GM21619 (cell line): ENCODE measurements around the gene NDUFA3.

Source experiments
- ATAC-seq: cut with Tn5 transposase; IDR thresholded peaks from one replicate; pipeline ENCODE4 v1.9.1; 2021; ENCODE audit not compliant: unreplicated experiment

Gene NDUFA3

GRCh38 chr19:54107876-54108490 is 5.3 kb downstream of the NDUFA3 start:
- no peak for ATAC-seq

- no peak for ATAC-seq
Observed at GRCh38 chr19:54108496-54108895, 5.8 kb downstream of the NDUFA3 start.

GRCh38 chr19:54109651-54110050 is 7.0 kb downstream of the NDUFA3 start:
- no peak for ATAC-seq

GRCh38 chr19:54114340-54115108 is 11.9 kb downstream of the NDUFA3 start:
- no peak for ATAC-seq

GRCh38 chr19:54115109-54116063 is 12.7 kb downstream of the NDUFA3 start, which contains the start of the genes PRPF31 and TFPT:
PRPF31 (plus strand) TSS chr19:54115754; CDS start chr19:54118279, 2,525 bp downstream.
TFPT (minus strand) TSS chr19:54115657; CDS start chr19:54115269, 388 bp downstream.
- ATAC-seq, result peak; percentile 83

GRCh38 chr19:54121259-54121658 is 18.6 kb downstream of the NDUFA3 start:
- no peak for ATAC-seq

GRCh38 chr19:54123682-54124081 is 21.0 kb downstream of the NDUFA3 start:
- no peak for ATAC-seq

GRCh38 chr19:54124393-54124792 is 21.7 kb downstream of the NDUFA3 start:
- ATAC-seq, result no peak

GRCh38 chr19:54125713-54126112 is 23.1 kb downstream of the NDUFA3 start:
- no peak for ATAC-seq

GRCh38 chr19:54127688-54128440 is 25.2 kb downstream of the NDUFA3 start:
- no peak for ATAC-seq

GRCh38 chr19:54128441-54128725 is 25.7 kb downstream of the NDUFA3 start:
- ATAC-seq, result no peak

GRCh38 chr19:54128796-54129616 is 26.4 kb downstream of the NDUFA3 start:
- ATAC-seq, result no peak

- ATAC-seq, result no peak
Observed at GRCh38 chr19:54129617-54129996, 27.0 kb downstream of the NDUFA3 start.

- no peak for ATAC-seq
Observed at GRCh38 chr19:54133312-54133956, 30.8 kb downstream of the NDUFA3 start.

GRCh38 chr19:54133957-54134590 is 31.4 kb downstream of the NDUFA3 start:
- ATAC-seq, result no peak

- ATAC-seq, result no peak
Observed at GRCh38 chr19:54136086-54136863, 33.6 kb downstream of the NDUFA3 start.

GRCh38 chr19:54136864-54137698 is 34.4 kb downstream of the NDUFA3 start:
- peak; percentile 69 for ATAC-seq
